ENCODE measurements around the gene RANBP10. TPM values are rescaled to one million over a fixed set of nuclear protein-coding genes. Genes with fewer than 3 reads are reported as not detected.

RANBP10 gene
- total RNA-seq, 1 donor from 2014 or later = 11.1 TPM

- peak; percentile 98 for DNase-seq (ENCODE audit: missing footprints)
- intact Hi-C loops (cut with DNase I) = no loop called here
- peak; percentile 97 for ATAC-seq
These were observed 27.3 kb upstream of the RANBP10 start for GRCh38 chr16:67833415-67834241.

GRCh38 chr16:67833030-67833414 is 26.7 kb upstream of the RANBP10 start:
- ATAC-seq (no peak), DNase-seq (ENCODE audit: missing footprints) (peak; percentile 6)

GRCh38 chr16:67828651-67829050 is 22.3 kb upstream of the RANBP10 start:
- intact Hi-C loops (cut with DNase I) = loop anchor here (5.0 kb wide), 1 partner anchor 94 kb away; no protein-coding TSS in a partner anchor

More at GRCh38 chr16:67833030-67833414, 26.7 kb upstream of the RANBP10 start:
- intact Hi-C loops (cut with DNase I) = no loop called here

GRCh38 chr16:67825906-67826305 is 19.5 kb upstream of the RANBP10 start:
- no peak for DNase-seq (ENCODE audit: missing footprints)
- intact Hi-C loops (cut with DNase I) = loop anchor here (5.0 kb wide), 1 partner anchor 96 kb away; no protein-coding TSS in a partner anchor
- ATAC-seq = no peak

More at GRCh38 chr16:67828651-67829050, 22.3 kb upstream of the RANBP10 start:
- DNase-seq (ENCODE audit: missing footprints) = no peak
- no peak for ATAC-seq

GRCh38 chr16:67825119-67825518 is 18.8 kb upstream of the RANBP10 start:
- ATAC-seq (no peak), DNase-seq (ENCODE audit: missing footprints) (no peak)
- intact Hi-C loops (cut with DNase I) = loop anchor here (5.0 kb wide), 1 partner anchor 97 kb away; no protein-coding TSS in a partner anchor

GRCh38 chr16:67822511-67822910 is 16.2 kb upstream of the RANBP10 start:
- no peak for DNase-seq (ENCODE audit: missing footprints)
- intact Hi-C loops (cut with DNase I) = no loop called here
- ATAC-seq = no peak

GRCh38 chr16:67820608-67821259 is 14.4 kb upstream of the RANBP10 start:
- DNase-seq (ENCODE audit: missing footprints) (no peak), ATAC-seq (no peak)
- intact Hi-C loops (cut with DNase I) = no loop called here

GRCh38 chr16:67814567-67814966 is 8.2 kb upstream of the RANBP10 start:
- no peak for DNase-seq (ENCODE audit: missing footprints)
- ATAC-seq = no peak
- intact Hi-C loops (cut with DNase I) = no loop called here

- DNase-seq (ENCODE audit: missing footprints) (no peak), ATAC-seq (no peak)
- intact Hi-C loops (cut with DNase I) = no loop called here
These were observed 5.5 kb upstream of the RANBP10 start for GRCh38 chr16:67811899-67812298.

GRCh38 chr16:67807148-67807682 is 855 bp upstream of the RANBP10 start:
- intact Hi-C loops (cut with DNase I) = loop anchor here (2.0 to 5.0 kb wide), 4 partner anchors 40 to 285 kb away; partner anchors contain the start of genes CENPT, GFOD2 and NUTF2
- DNase-seq (ENCODE audit: missing footprints) = no peak
- no peak for ATAC-seq

- ATAC-seq = peak; percentile 0
- DNase-seq (ENCODE audit: missing footprints) = no peak
- intact Hi-C loops (cut with DNase I) = loop anchor here (2.0 to 5.0 kb wide), 4 partner anchors 41 to 284 kb away; partner anchors contain the start of genes CENPT, GFOD2 and NUTF2
These were observed 487 bp downstream of the RANBP10 start for GRCh38 chr16:67805718-67806427.

- ATAC-seq (no peak), DNase-seq (ENCODE audit: missing footprints) (no peak)
- intact Hi-C loops (cut with DNase I) = loop anchor here (5.0 kb wide), 2 partner anchors 133 to 283 kb away; no protein-coding TSS in a partner anchor
These were observed 1.4 kb downstream of the RANBP10 start for GRCh38 chr16:67804853-67805542.

- DNase-seq (ENCODE audit: missing footprints) (no peak), ATAC-seq (no peak)
- intact Hi-C loops (cut with DNase I) = no loop called here
These were observed 2.5 kb downstream of the RANBP10 start for GRCh38 chr16:67803894-67804293.

- no peak for DNase-seq (ENCODE audit: missing footprints)
- no peak for ATAC-seq
- intact Hi-C loops (cut with DNase I) = no loop called here
These were observed 4.5 kb downstream of the RANBP10 start for GRCh38 chr16:67801883-67802282.

- ATAC-seq (no peak), DNase-seq (ENCODE audit: missing footprints) (no peak)
- intact Hi-C loops (cut with DNase I) = no loop called here
These were observed 5.1 kb downstream of the RANBP10 start for GRCh38 chr16:67801241-67801640.

- no peak for DNase-seq (ENCODE audit: missing footprints)
- intact Hi-C loops (cut with DNase I) = no loop called here
- ATAC-seq = peak; percentile 38
These were observed 5.9 kb downstream of the RANBP10 start for GRCh38 chr16:67800338-67800926.

GRCh38 chr16:67796099-67796718 is 10.2 kb downstream of the RANBP10 start:
- intact Hi-C loops (cut with DNase I) = no loop called here
- ATAC-seq (no peak), DNase-seq (ENCODE audit: missing footprints) (no peak)

Data from Right ventricle myocardium inferior (tissue), 1 donor.